Activated T-helper 2 cell treated with anti-CD3 and anti-CD28 coated beads, Interferon-gamma antibody, Interleukin-2, Interleukin-4, amounts not matched to agents 10 μg/mL and 5 μg/mL and 100 μg/mL, durations not matched to agents 14 hours and 24 hours and 36 hours (primary cell): ENCODE results near the gene UBE2Z. TPM values are rescaled to one million over a fixed set of nuclear protein-coding genes. Genes with fewer than 3 reads are reported as not detected.

ENCODE experiments used
- DNase-seq: peaks from one replicate; pipeline ENCODE4 v3.0.0; 2021; ENCODE audit warnings: low spot score
- H3K27ac Mint-ChIP-seq: one replicate; pipeline ENCODE4 v1.8.0; 2021; ENCODE audit warnings: mixed read lengths
- H3K27me3 Mint-ChIP-seq: one replicate; pipeline ENCODE4 v1.8.0; 2021; ENCODE audit warnings: low read depth, mixed read lengths
- H3K36me3 Mint-ChIP-seq: one replicate; pipeline ENCODE4 v1.8.0; 2021; ENCODE audit warnings: low read depth, mixed read lengths
- H3K4me1 Mint-ChIP-seq: one replicate; pipeline ENCODE4 v1.8.0; 2021; ENCODE audit warnings: low read depth, mixed read lengths
- H3K4me3 Mint-ChIP-seq: one replicate; pipeline ENCODE4 v1.8.0; 2021; ENCODE audit warnings: low read depth, mild to moderate bottlenecking, moderate library complexity, mixed read lengths
- H3K9me3 Mint-ChIP-seq: one replicate; pipeline ENCODE4 v1.8.0; 2021; ENCODE audit warnings: mixed read lengths
- intact Hi-C: fragments of 100-400 bp; cut with micrococcal nuclease; formaldehyde crosslinking; loops from one replicate; pipeline ENCODE4 v1.15.1; 2023
- total RNA-seq: library from RNA; stranded (reverse); gene quantifications from 2 replicates; pipeline ENCODE4 v1.2.3, GENCODE V29; 2022

The UBE2Z gene
- total RNA-seq, 1 donor from 2014 or later, result 85.2 TPM

- Mint-ChIP-seq H3K27ac (no peak overlapping the region), H3K4me3 (no peak overlapping the region), H3K27me3 (no peaks in the 10 kb centered on the region), H3K4me1 (peaks cover 3% of the 10 kb centered on the region), H3K9me3 (no peaks in the 10 kb centered on the region), H3K36me3 (no peaks in the 10 kb centered on the region)
- intact Hi-C loops, result no loop called here
- no peak for DNase-seq
Observed at GRCh38 chr17:48882272-48882671, 25.9 kb upstream of the UBE2Z start.

- no peaks in the 10 kb centered on the region for H3K36me3 Mint-ChIP-seq
- no peaks in the 10 kb centered on the region for H3K4me1 Mint-ChIP-seq
- no peaks in the 10 kb centered on the region for H3K9me3 Mint-ChIP-seq
- no peak for DNase-seq
- no peak overlapping the region for H3K4me3 Mint-ChIP-seq
- no peaks in the 10 kb centered on the region for H3K27me3 Mint-ChIP-seq
- intact Hi-C loops, result no loop called here
- H3K27ac Mint-ChIP-seq, result no peak overlapping the region
Observed at GRCh38 chr17:48883171-48883570, 25.0 kb upstream of the UBE2Z start.

GRCh38 chr17:48890086-48890485 lies 18.1 kb upstream of the UBE2Z start:
- DNase-seq, result no peak
- intact Hi-C loops, result loop anchor here (5.0 kb wide), 1 partner anchor 142 kb away; no protein-coding TSS in a partner anchor
- no peak overlapping the region for H3K4me3 Mint-ChIP-seq
- H3K27ac Mint-ChIP-seq, result no peak overlapping the region
- H3K27me3 Mint-ChIP-seq, result no peaks in the 10 kb centered on the region
- peaks cover 8% of the 10 kb centered on the region for H3K4me1 Mint-ChIP-seq
- H3K36me3 Mint-ChIP-seq, result peaks cover 18% of the 10 kb centered on the region
- H3K9me3 Mint-ChIP-seq, result no peaks in the 10 kb centered on the region

- H3K9me3 Mint-ChIP-seq, result no peaks in the 10 kb centered on the region
- no peak for DNase-seq
- peaks cover 20% of the 10 kb centered on the region for H3K4me1 Mint-ChIP-seq
- H3K27ac Mint-ChIP-seq, result peak overlapping the region; percentile 92
- peaks cover 35% of the 10 kb centered on the region for H3K36me3 Mint-ChIP-seq
- H3K4me3 Mint-ChIP-seq, result peak overlapping the region; percentile 96
- intact Hi-C loops, result loop anchor here (1.0 to 5.0 kb wide), 4 partner anchors 15 to 139 kb away; partner anchors contain the start of genes CALCOCO2, SNF8 and UBE2Z
- H3K27me3 Mint-ChIP-seq, result no peaks in the 10 kb centered on the region
Observed at GRCh38 chr17:48892940-48893645, 15.1 kb upstream of the UBE2Z start.

GRCh38 chr17:48893646-48894508 lies 14.3 kb upstream of the UBE2Z start:
- H3K4me1 Mint-ChIP-seq, result peaks cover 20% of the 10 kb centered on the region
- H3K27ac Mint-ChIP-seq, result peak overlapping the region; percentile 92
- no peak for DNase-seq
- H3K9me3 Mint-ChIP-seq, result no peaks in the 10 kb centered on the region
- H3K36me3 Mint-ChIP-seq, result peaks cover 38% of the 10 kb centered on the region
- no peaks in the 10 kb centered on the region for H3K27me3 Mint-ChIP-seq
- intact Hi-C loops, result loop anchor here (2.0 to 5.0 kb wide), 2 partner anchors 51 to 138 kb away; partner anchors contain the start of gene SNF8
- peak overlapping the region; percentile 96 for H3K4me3 Mint-ChIP-seq

- Mint-ChIP-seq H3K9me3 (no peaks in the 10 kb centered on the region), H3K4me1 (peaks cover 20% of the 10 kb centered on the region), H3K4me3 (peak overlapping the region; percentile 21), H3K27me3 (no peaks in the 10 kb centered on the region), H3K27ac (no peak overlapping the region), H3K36me3 (peaks cover 38% of the 10 kb centered on the region)
- no peak for DNase-seq
- intact Hi-C loops, result loop anchor here (5.0 kb wide), 1 partner anchor 137 kb away; no protein-coding TSS in a partner anchor
Observed at GRCh38 chr17:48894886-48895285, 13.3 kb upstream of the UBE2Z start.

GRCh38 chr17:48901241-48901640 lies 7.0 kb upstream of the UBE2Z start:
- Mint-ChIP-seq H3K36me3 (peaks cover 11% of the 10 kb centered on the region), H3K4me3 (no peak overlapping the region), H3K9me3 (no peaks in the 10 kb centered on the region), H3K27me3 (no peaks in the 10 kb centered on the region), H3K4me1 (peaks cover 4% of the 10 kb centered on the region), H3K27ac (no peak overlapping the region)
- no peak for DNase-seq
- intact Hi-C loops, result loop anchor here (10.0 kb wide), 1 partner anchor 294 kb away; no protein-coding TSS in a partner anchor

- no peak overlapping the region for H3K27ac Mint-ChIP-seq
- intact Hi-C loops, result loop anchor here (10.0 kb wide), 1 partner anchor 291 kb away; no protein-coding TSS in a partner anchor
- no peak overlapping the region for H3K4me3 Mint-ChIP-seq
- DNase-seq, result no peak
- peaks cover 2% of the 10 kb centered on the region for H3K36me3 Mint-ChIP-seq
- peaks cover 3% of the 10 kb centered on the region for H3K4me1 Mint-ChIP-seq
- H3K27me3 Mint-ChIP-seq, result no peaks in the 10 kb centered on the region
- no peaks in the 10 kb centered on the region for H3K9me3 Mint-ChIP-seq
Observed at GRCh38 chr17:48903401-48903800, 4.8 kb upstream of the UBE2Z start.

GRCh38 chr17:48904428-48904827 lies 3.8 kb upstream of the UBE2Z start:
- no peak overlapping the region for H3K27ac Mint-ChIP-seq
- H3K27me3 Mint-ChIP-seq, result no peaks in the 10 kb centered on the region
- H3K9me3 Mint-ChIP-seq, result no peaks in the 10 kb centered on the region
- no peak overlapping the region for H3K4me3 Mint-ChIP-seq
- no peak for DNase-seq
- intact Hi-C loops, result loop anchor here (10.0 kb wide), 1 partner anchor 290 kb away; no protein-coding TSS in a partner anchor
- peaks cover 6% of the 10 kb centered on the region for H3K36me3 Mint-ChIP-seq
- peaks cover 6% of the 10 kb centered on the region for H3K4me1 Mint-ChIP-seq

GRCh38 chr17:48905987-48906515 lies 2.2 kb upstream of the UBE2Z start:
- Mint-ChIP-seq H3K4me1 (peaks cover 20% of the 10 kb centered on the region), H3K9me3 (no peaks in the 10 kb centered on the region), H3K27me3 (no peaks in the 10 kb centered on the region), H3K4me3 (no peak overlapping the region), H3K36me3 (peaks cover 21% of the 10 kb centered on the region), H3K27ac (no peak overlapping the region)
- intact Hi-C loops, result loop anchor here (10.0 kb wide), 1 partner anchor 289 kb away; no protein-coding TSS in a partner anchor
- DNase-seq, result no peak

- Mint-ChIP-seq H3K9me3 (no peaks in the 10 kb centered on the region), H3K27me3 (no peaks in the 10 kb centered on the region), H3K27ac (peak overlapping the region; percentile 95), H3K4me1 (peaks cover 35% of the 10 kb centered on the region), H3K4me3 (peak overlapping the region; percentile 87), H3K36me3 (peaks cover 38% of the 10 kb centered on the region)
- DNase-seq, result no peak
- intact Hi-C loops, result loop anchor here (1.0 to 10.0 kb wide), 2 partner anchors 15 to 287 kb away; partner anchors contain the start of gene ATP5MC1
Observed at GRCh38 chr17:48907713-48908046, 527 bp upstream of the UBE2Z start.

- peak overlapping the region; percentile 87 for H3K4me3 Mint-ChIP-seq
- peak; percentile 77 for DNase-seq
- H3K36me3 Mint-ChIP-seq, result peaks cover 49% of the 10 kb centered on the region
- H3K27ac Mint-ChIP-seq, result peak overlapping the region; percentile 79
- peaks cover 43% of the 10 kb centered on the region for H3K4me1 Mint-ChIP-seq
- intact Hi-C loops, result loop anchor here (1.0 to 10.0 kb wide), 2 partner anchors 17 to 286 kb away; partner anchors contain the start of gene ATP5MC1
- H3K27me3 Mint-ChIP-seq, result no peaks in the 10 kb centered on the region
- H3K9me3 Mint-ChIP-seq, result no peaks in the 10 kb centered on the region
Observed at GRCh38 chr17:48908853-48909394, 717 bp downstream of the UBE2Z start.
